ENCODE data around the gene CLCNKB.

- TF ChIP-seq CTCF (conservative IDR thresholded peaks at IDR 0.05; ENCODE audit: low read depth in 2 of 2) = no peak
- no peak for TF ChIP-seq JUNB (IDR thresholded peaks at IDR 0.05; ENCODE audit: unreplicated experiment)
- no peak for TF ChIP-seq POLR2AphosphoS5 (IDR thresholded peaks at IDR 0.05; ENCODE audit: low read depth)
- TF ChIP-seq ZNF331 (CRISPR knock-in tag; IDR thresholded peaks at IDR 0.05; ENCODE audit: low read depth) = no peak
- TF ChIP-seq CREB1 (CRISPR knock-in tag; IDR thresholded peaks at IDR 0.05; ENCODE audit: low read depth) = no peak
- TF ChIP-seq EZH2 (IDR thresholded peaks at IDR 0.05; ENCODE audit: low read depth, unreplicated experiment) = no peak
- no peak for TF ChIP-seq REST (IDR thresholded peaks at IDR 0.05; ENCODE audit: unreplicated experiment)
- TF ChIP-seq EZH2phosphoT487 (IDR thresholded peaks at IDR 0.05; ENCODE audit: unreplicated experiment) = no peak
Observed at GRCh38 chr1:16038620-16038912, 5.0 kb upstream of the CLCNKB start.
